GM12801 (cell line): ENCODE measurements around the gene C6orf132.

Source experiments
- CTCF ChIP-seq: IDR thresholded peaks from one replicate; pipeline ENCODE4 v1.5.1; 2011; ENCODE audit warnings: control low read depth; ENCODE audit not compliant: insufficient read length; ENCODE audit errors: extremely low read depth

The C6orf132 gene

DNA sequence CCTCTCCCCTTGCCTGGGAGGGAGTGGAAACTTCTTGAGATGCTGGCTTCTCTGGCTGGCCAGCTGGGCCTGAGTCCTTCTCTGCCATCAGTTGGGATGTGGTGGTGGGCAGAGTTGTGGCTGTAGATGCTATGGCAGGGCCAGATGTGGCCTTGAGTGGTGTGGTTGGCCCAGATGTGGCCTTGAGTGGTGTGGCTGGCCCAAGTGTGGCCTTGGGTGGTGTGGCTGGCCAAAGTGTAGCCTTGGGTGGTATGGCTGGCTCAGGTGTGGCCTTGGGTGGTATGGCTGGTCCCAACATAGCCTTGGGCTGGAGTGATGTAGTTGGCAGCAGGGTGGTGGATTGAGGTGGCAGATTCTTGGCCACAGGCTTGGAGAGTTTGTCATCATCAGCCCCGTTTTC lies 36.7 kb downstream of the C6orf132 start:
- no peak for TF ChIP-seq CTCF

GRCh38 chr6:42105156-42105648 lies 37.2 kb downstream of the C6orf132 start:
- no peak for TF ChIP-seq CTCF

GRCh38 chr6:42104804-42105125 lies 37.7 kb downstream of the C6orf132 start:
- TF ChIP-seq CTCF = no peak

DNA sequence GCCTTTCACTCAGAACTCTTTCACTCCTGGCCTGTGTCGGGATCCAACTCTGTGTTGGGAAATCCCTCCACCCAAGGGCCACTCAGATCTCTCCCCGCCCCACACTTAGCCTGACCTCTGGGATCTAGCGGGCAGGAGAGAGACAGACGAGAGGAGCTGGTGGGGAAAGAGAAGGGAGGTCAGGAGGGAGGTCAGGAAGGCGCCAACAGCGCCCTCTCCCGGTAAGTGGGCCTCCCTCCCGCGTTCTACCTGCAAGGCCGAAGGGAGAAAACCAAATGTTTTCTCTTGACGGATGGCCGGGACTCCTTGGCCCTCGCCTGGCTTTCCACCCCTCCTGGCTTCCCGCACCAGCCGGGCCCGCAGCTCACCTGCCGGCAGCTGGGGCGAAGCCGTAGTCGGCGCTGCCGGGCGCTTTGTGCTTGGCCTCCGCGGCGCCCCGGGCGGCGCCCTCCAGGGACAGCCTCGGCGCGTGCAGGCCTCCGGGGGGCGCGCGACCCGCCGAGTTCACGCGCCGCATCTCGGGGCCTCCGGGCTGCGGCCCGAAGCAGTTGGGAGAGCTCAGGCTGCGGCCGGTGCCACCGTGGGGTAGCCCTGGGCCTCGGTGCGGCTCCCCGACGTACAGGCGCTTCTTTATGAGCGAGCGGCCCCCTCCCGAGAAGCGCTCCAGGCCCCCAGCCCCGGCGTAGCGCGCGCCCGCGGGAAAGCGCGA lies 38.2 kb downstream of the C6orf132 start:
- no peak for TF ChIP-seq CTCF

GRCh38 chr6:42103753-42104094 lies 38.7 kb downstream of the C6orf132 start:
- no peak for TF ChIP-seq CTCF

DNA sequence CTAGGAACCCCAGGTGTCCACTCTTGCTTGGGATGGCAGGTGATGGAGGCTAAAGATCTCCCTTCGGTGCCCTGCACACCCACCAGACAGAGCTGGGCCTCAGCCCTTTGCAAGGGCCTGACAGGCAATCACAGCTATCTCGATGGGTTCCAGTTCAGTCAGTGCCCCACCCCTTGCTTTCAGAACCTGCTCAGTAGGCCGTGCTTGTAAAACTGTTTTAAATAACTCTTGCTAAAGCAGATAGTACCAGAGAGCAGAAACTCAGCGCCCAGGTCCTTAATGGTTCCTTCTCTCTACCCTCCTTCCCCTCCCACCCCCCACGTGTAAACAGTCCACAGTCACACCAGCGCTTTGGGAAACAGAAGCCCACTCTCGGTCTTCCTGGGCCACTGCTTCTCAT lies 39.2 kb downstream of the C6orf132 start:
- TF ChIP-seq CTCF = no peak

GRCh38 chr6:42101186-42101657 lies 41.2 kb downstream of the C6orf132 start:
- TF ChIP-seq CTCF = no peak
